ENCODE data around the gene MAGEF1. TPM values are rescaled to one million over a fixed set of nuclear protein-coding genes. Genes with fewer than 3 reads are reported as not detected.

MAGEF1 gene
- total and polyA plus RNA-seq, 2 of the 13 experiments (the other 11 are each of a cell fraction or from before 2014, with no cell fraction given): 26.0 to 62.4 TPM

DNA sequence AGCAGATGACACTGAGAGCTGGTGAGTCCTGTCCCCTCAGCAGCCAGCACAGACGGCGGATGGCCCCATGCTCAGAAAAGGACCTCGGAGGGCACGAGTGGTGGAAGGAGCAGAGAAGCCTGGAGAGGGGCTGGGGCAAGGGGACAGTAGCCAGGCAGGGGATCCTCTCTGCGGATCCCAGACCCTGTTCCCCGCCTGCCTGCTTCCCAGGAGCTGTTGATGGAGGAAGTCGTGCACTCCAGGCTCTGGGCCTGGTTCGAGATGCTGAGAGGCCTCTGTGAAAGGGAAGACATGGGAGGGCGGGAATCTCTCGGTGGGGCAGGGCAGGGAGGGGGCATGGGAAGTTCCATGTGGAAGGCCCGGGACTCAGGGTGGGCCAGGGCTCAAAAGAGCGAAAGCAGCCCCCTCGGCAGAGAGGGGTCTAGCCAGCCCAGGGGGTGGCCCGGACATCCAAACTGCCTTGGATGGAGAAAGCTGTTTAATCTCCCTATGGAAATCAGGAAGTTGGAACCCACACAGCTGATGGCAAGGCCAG is 47.9 kb upstream of the MAGEF1 start:
- WGBS (ENCODE audit: low lambda C conversion rate): 29% methylated on average over 8 of the region's 14 CpGs
- Histone ChIP-seq H3K4me1 (ENCODE audit: insufficient read depth, low read length) (peaks cover 16% of the 10 kb centered on the region), H3K27ac (ENCODE audit: extremely low read length, insufficient read depth, low read length) (no peak overlapping the region), H3K4me3 (replicated peaks in 1 of 3; ENCODE audit: insufficient read depth in 1 of 3, low read depth in 2 of 3, low read length in 3 of 3) (no peak overlapping the region), H3K36me3 (replicated peaks in 1 of 2; ENCODE audit: control insufficient read depth in 1 of 2, insufficient read depth in 2 of 2, low read length in 2 of 2) (no peaks in the 10 kb centered on the region), H2AFZ (ENCODE audit: low read length) (no peak overlapping the region), H3K4me2 (ENCODE audit: low read depth, low read length) (no peak overlapping the region), H4K20me1 (ENCODE audit: insufficient read depth, low read length) (0 out of 2 replicates have a peak, but pooled peaks cover 2% of the 10 kb centered on the region), H3K9me3 (ENCODE audit: low read length) (no peaks in the 10 kb centered on the region), H3K79me2 (ENCODE audit: insufficient read depth, low read length) (no peaks in the 10 kb centered on the region), H3K27me3 (ENCODE audit: control insufficient read depth in 1 of 2, insufficient read depth in 2 of 2, low read length in 2 of 2) (peaks cover 3 to 21% of the 10 kb centered on the region in 2 experiments), H3K9ac (ENCODE audit: insufficient read depth, low read depth, low read length) (no peak overlapping the region)
- no peak for TF ChIP-seq MIER3 (CRISPR knock-in tag; IDR thresholded peaks at IDR 0.05; ENCODE audit: borderline replicate concordance)
- TF ChIP-seq ZMAT3 (CRISPR knock-in tag; conservative IDR thresholded peaks at IDR 0.05): no peak
- TF ChIP-seq DNMT1 (CRISPR knock-in tag; IDR thresholded peaks at IDR 0.05): no peak
- no peak for TF ChIP-seq SSRP1 (CRISPR knock-in tag; IDR thresholded peaks at IDR 0.05)
- TF ChIP-seq NPAS2 (CRISPR knock-in tag; IDR thresholded peaks at IDR 0.05; ENCODE audit: borderline replicate concordance): no peak
- TF ChIP-seq ETV6 (CRISPR knock-in tag; conservative IDR thresholded peaks at IDR 0.05): no peak
- TF ChIP-seq MTA3 (CRISPR knock-in tag; IDR thresholded peaks at IDR 0.05): no peak
- no peak for TF ChIP-seq GABPB1 (CRISPR knock-in tag; IDR thresholded peaks at IDR 0.05)
- no peak for TF ChIP-seq ZC3H4 (CRISPR knock-in tag; IDR thresholded peaks at IDR 0.05; ENCODE audit: borderline replicate concordance)
- TF ChIP-seq, protein P1, sequence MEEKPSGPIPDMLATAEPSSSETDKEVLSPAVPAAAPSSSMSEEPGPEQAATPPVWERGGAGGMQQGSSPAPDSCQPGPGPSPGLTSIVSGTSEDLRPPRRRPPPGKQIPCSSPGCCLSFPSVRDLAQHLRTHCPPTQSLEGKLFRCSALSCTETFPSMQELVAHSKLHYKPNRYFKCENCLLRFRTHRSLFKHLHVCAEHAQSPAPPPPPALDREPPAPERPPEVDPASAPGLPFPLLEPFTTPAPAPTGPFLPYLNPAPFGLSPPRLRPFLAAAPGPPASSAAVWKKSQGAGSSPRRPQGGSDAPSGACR (CRISPR knock-in tag; IDR thresholded peaks at IDR 0.05): no peak
- TF ChIP-seq ONECUT2 (CRISPR knock-in tag; IDR thresholded peaks at IDR 0.05): no peak
- intact Hi-C loops (cut with micrococcal nuclease; ENCODE audit: unreplicated experiment): loop anchor here (10.0 kb wide), 1 partner anchor 285 kb away; no protein-coding TSS in a partner anchor
- FAIRE-seq: no peak
- CTCF ChIA-PET (ENCODE audit: low intra/inter-chr PET ratio, low total read pairs): no interaction called here
- in situ Hi-C loops (cut with HindIII; ENCODE audit: extremely low pct_ligation_motif_present, low pct_unique_long_range_greater_than_20kb): no loop called here
- POLR2A ChIA-PET: no interaction called here
- BruUV-seq (replicated peaks): no TSS peak
- ATAC-seq: no peak
- DNase-seq (ENCODE audit: low spot score): no peak
